ENCODE measurements around the gene WAC. TPM values are rescaled to one million over a fixed set of nuclear protein-coding genes. Genes with fewer than 3 reads are reported as not detected.

WAC gene
- total and polyA plus RNA-seq, 10 of the 15 experiments (the other 5 are each of a cell fraction or from before 2014, with no cell fraction given), result 26.5 to 131 (median 69.4) TPM

DNA sequence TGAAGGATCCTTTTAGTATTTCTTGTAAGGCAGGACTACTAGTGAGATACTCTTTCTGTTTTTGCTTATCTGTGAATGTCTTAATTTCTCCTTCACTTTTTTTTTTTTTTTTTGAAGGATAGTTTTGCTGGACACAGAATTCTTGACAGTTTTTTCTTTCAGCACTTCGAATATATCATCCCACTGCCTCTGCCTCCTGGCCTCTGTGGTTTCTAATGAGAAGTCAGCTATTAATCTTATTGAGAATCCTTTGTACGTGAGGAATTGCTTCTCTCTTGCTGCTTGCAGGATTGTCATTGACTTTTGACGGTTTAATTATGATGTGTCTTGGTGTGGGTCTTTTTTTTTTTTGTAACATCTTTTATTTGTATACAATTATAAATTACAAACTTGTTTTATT is 12.6 kb upstream of the WAC start:
- intact Hi-C loops (cut with micrococcal nuclease; ENCODE audit: unreplicated experiment) (no loop called here), in situ Hi-C loops (cut with MboI) (no loop called here)
- ChIA-PET SMC1A (ENCODE audit: uncharacterized antibody, unreplicated experiment) (no interaction called here), POLR2A (no interaction called here), RAD21 (ENCODE audit: unreplicated experiment) (no interaction called here), CTCF (no interaction called here)
- Histone ChIP-seq H3K9me3 (replicated peaks; ENCODE audit: control insufficient read depth, insufficient read depth, low read length) (peaks cover 5% of the 10 kb centered on the region), H2AFZ (ENCODE audit: control insufficient read depth, low read depth, low read length) (no peak overlapping the region), H3K4me1 (ENCODE audit: control insufficient read depth, insufficient read depth, low read length) (no peaks in the 10 kb centered on the region), H3K4me2 (ENCODE audit: control insufficient read depth, insufficient read depth) (no peak overlapping the region), H3K4me3 (no peak overlapping the region), H3K79me2 (ENCODE audit: control insufficient read depth, insufficient read depth, low read length) (no peaks in the 10 kb centered on the region), H3K27ac (ENCODE audit: control insufficient read depth, insufficient read depth) (no peak overlapping the region), H3K36me3 (ENCODE audit: control insufficient read depth in 2 of 2, insufficient read depth in 2 of 2, low read length in 1 of 2) (peaks cover 0 to 4% of the 10 kb centered on the region in 2 experiments; a peak in 1 of 4 replicates), H4K20me1 (ENCODE audit: control insufficient read depth, insufficient read depth) (no peaks in the 10 kb centered on the region), H3K9ac (ENCODE audit: control insufficient read depth, insufficient read depth, low read length) (no peak overlapping the region), H3K27me3 (replicated peaks in 1 of 2; ENCODE audit: control insufficient read depth in 2 of 2, insufficient read depth in 2 of 2, low read length in 1 of 2) (no peaks in the 10 kb centered on the region)
- no peak for DNase-seq (ENCODE audit: low read depth, low spot score)
- FAIRE-seq, result no peak
- no TSS peak for BruUV-seq (replicated peaks)
- ATAC-seq, result no peak
- 98% methylated on average over 3 of the region's 3 CpGs for WGBS (ENCODE audit: insufficient coverage, insufficient replicate concordance, low lambda C conversion rate, missing lambda C conversion rate)
- TF ChIP-seq NFYB (IDR thresholded peaks at IDR 0.05; ENCODE audit: insufficient read depth, low read depth, low read length) (no peak), SIX5 (IDR thresholded peaks at IDR 0.05; ENCODE audit: low read depth, low read length, severe bottlenecking) (no peak), PML (IDR thresholded peaks at IDR 0.05; ENCODE audit: low read length) (no peak), IRF5 (IDR thresholded peaks at IDR 0.05; ENCODE audit: borderline replicate concordance) (no peak), ZNF687 (IDR thresholded peaks at IDR 0.05) (no peak), MLLT1 (IDR thresholded peaks at IDR 0.05) (no peak)
- TF ChIP-seq, protein P1, sequence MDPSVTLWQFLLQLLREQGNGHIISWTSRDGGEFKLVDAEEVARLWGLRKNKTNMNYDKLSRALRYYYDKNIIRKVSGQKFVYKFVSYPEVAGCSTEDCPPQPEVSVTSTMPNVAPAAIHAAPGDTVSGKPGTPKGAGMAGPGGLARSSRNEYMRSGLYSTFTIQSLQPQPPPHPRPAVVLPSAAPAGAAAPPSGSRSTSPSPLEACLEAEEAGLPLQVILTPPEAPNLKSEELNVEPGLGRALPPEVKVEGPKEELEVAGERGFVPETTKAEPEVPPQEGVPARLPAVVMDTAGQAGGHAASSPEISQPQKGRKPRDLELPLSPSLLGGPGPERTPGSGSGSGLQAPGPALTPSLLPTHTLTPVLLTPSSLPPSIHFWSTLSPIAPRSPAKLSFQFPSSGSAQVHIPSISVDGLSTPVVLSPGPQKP (IDR thresholded peaks at IDR 0.05; ENCODE audit: low read depth, low read length), result no peak
- TF ChIP-seq, protein P2, sequence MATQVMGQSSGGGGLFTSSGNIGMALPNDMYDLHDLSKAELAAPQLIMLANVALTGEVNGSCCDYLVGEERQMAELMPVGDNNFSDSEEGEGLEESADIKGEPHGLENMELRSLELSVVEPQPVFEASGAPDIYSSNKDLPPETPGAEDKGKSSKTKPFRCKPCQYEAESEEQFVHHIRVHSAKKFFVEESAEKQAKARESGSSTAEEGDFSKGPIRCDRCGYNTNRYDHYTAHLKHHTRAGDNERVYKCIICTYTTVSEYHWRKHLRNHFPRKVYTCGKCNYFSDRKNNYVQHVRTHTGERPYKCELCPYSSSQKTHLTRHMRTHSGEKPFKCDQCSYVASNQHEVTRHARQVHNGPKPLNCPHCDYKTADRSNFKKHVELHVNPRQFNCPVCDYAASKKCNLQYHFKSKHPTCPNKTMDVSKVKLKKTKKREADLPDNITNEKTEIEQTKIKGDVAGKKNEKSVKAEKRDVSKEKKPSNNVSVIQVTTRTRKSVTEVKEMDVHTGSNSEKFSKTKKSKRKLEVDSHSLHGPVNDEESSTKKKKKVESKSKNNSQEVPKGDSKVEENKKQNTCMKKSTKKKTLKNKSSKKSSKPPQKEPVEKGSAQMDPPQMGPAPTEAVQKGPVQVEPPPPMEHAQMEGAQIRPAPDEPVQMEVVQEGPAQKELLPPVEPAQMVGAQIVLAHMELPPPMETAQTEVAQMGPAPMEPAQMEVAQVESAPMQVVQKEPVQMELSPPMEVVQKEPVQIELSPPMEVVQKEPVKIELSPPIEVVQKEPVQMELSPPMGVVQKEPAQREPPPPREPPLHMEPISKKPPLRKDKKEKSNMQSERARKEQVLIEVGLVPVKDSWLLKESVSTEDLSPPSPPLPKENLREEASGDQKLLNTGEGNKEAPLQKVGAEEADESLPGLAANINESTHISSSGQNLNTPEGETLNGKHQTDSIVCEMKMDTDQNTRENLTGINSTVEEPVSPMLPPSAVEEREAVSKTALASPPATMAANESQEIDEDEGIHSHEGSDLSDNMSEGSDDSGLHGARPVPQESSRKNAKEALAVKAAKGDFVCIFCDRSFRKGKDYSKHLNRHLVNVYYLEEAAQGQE (IDR thresholded peaks at IDR 0.05; ENCODE audit: low read depth, low read length), result no peak
- TF ChIP-seq, protein P3, sequence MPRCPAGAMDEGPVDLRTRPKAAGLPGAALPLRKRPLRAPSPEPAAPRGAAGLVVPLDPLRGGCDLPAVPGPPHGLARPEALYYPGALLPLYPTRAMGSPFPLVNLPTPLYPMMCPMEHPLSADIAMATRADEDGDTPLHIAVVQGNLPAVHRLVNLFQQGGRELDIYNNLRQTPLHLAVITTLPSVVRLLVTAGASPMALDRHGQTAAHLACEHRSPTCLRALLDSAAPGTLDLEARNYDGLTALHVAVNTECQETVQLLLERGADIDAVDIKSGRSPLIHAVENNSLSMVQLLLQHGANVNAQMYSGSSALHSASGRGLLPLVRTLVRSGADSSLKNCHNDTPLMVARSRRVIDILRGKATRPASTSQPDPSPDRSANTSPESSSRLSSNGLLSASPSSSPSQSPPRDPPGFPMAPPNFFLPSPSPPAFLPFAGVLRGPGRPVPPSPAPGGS (IDR thresholded peaks at IDR 0.05; ENCODE audit: borderline replicate concordance, insufficient read depth, low read depth, low read length, poor library complexity, severe bottlenecking), result no peak
